ENCODE data around the gene USP31. TPM values are rescaled to one million over a fixed set of nuclear protein-coding genes. Genes with fewer than 3 reads are reported as not detected.

The USP31 gene
- total RNA-seq, 2 donors from 2014 or later, result 16.2 to 67.3 TPM

GRCh38 chr16:23026784-23027362 lies 122.4 kb downstream of the USP31 start:
- DNase-seq (ENCODE audit: low spot score), result no peak
- H3K4me3 ChIP-seq, result no peak overlapping the region
- H3K27ac ChIP-seq, result no peak overlapping the region
- no peaks in the 10 kb centered on the region for H3K9me3 ChIP-seq
- TF ChIP-seq CTCF (IDR thresholded peaks at IDR 0.05), result no peak
- no peak for TF ChIP-seq POLR2A (IDR thresholded peaks at IDR 0.05)
- TF ChIP-seq POLR2AphosphoS5 (IDR thresholded peaks at IDR 0.05), result no peak
- H3K4me1 ChIP-seq (replicated peaks), result no peaks in the 10 kb centered on the region
- H3K27me3 ChIP-seq (replicated peaks; ENCODE audit: insufficient read depth), result no peaks in the 10 kb centered on the region
- WGBS, result 15% methylated on average over 3 of the region's 3 CpGs
- H3K36me3 ChIP-seq, result no peaks in the 10 kb centered on the region
- intact Hi-C loops (cut with DNase I), result no loop called here

GRCh38 chr16:23025692-23026307 lies 123.5 kb downstream of the USP31 start:
- WGBS, result 57% methylated on average over 4 of the region's 4 CpGs
- Histone ChIP-seq H3K4me3 (no peak overlapping the region), H3K36me3 (no peaks in the 10 kb centered on the region), H3K27me3 (replicated peaks; ENCODE audit: insufficient read depth) (no peaks in the 10 kb centered on the region), H3K9me3 (no peaks in the 10 kb centered on the region), H3K27ac (no peak overlapping the region), H3K4me1 (replicated peaks) (no peaks in the 10 kb centered on the region)
- intact Hi-C loops (cut with DNase I), result no loop called here
- DNase-seq (ENCODE audit: low spot score), result no peak
- TF ChIP-seq CTCF (IDR thresholded peaks at IDR 0.05) (no peak), POLR2A (IDR thresholded peaks at IDR 0.05) (no peak), POLR2AphosphoS5 (IDR thresholded peaks at IDR 0.05) (no peak)

- no peak overlapping the region for H3K4me3 ChIP-seq
- H3K27ac ChIP-seq, result no peak overlapping the region
- no peaks in the 10 kb centered on the region for H3K36me3 ChIP-seq
- WGBS, result 70% methylated on average over 4 of the region's 4 CpGs
- intact Hi-C loops (cut with DNase I), result no loop called here
- TF ChIP-seq POLR2A (IDR thresholded peaks at IDR 0.05) (no peak), POLR2AphosphoS5 (IDR thresholded peaks at IDR 0.05) (no peak), CTCF (IDR thresholded peaks at IDR 0.05) (no peak)
- no peak for DNase-seq (ENCODE audit: low spot score)
- no peaks in the 10 kb centered on the region for H3K4me1 ChIP-seq (replicated peaks)
- H3K9me3 ChIP-seq, result no peaks in the 10 kb centered on the region
- H3K27me3 ChIP-seq (replicated peaks; ENCODE audit: insufficient read depth), result no peaks in the 10 kb centered on the region
Measured at GRCh38 chr16:23024044-23024443, 125.2 kb downstream of the USP31 start.

- Histone ChIP-seq H3K36me3 (no peaks in the 10 kb centered on the region), H3K4me3 (no peak overlapping the region), H3K4me1 (replicated peaks) (no peaks in the 10 kb centered on the region), H3K27ac (no peak overlapping the region), H3K27me3 (replicated peaks; ENCODE audit: insufficient read depth) (no peaks in the 10 kb centered on the region), H3K9me3 (no peaks in the 10 kb centered on the region)
- TF ChIP-seq POLR2A (IDR thresholded peaks at IDR 0.05) (no peak), POLR2AphosphoS5 (IDR thresholded peaks at IDR 0.05) (no peak), CTCF (IDR thresholded peaks at IDR 0.05) (no peak)
- 91% methylated on average over 3 of the region's 3 CpGs for WGBS
- intact Hi-C loops (cut with DNase I), result no loop called here
- no peak for DNase-seq (ENCODE audit: low spot score)
Measured at GRCh38 chr16:23020084-23020483, 129.2 kb downstream of the USP31 start.

GRCh38 chr16:23016368-23016767 lies 132.9 kb downstream of the USP31 start:
- DNase-seq (ENCODE audit: low spot score), result no peak

More at GRCh38 chr16:23016368-23016767, 132.9 kb downstream of the USP31 start:
- intact Hi-C loops (cut with DNase I), result no loop called here
- H3K27me3 ChIP-seq (replicated peaks; ENCODE audit: insufficient read depth), result no peaks in the 10 kb centered on the region
- no peaks in the 10 kb centered on the region for H3K36me3 ChIP-seq
- WGBS, result 60% methylated on average over 1 of the region's 1 CpG
- H3K27ac ChIP-seq, result no peak overlapping the region
- no peak for TF ChIP-seq POLR2A (IDR thresholded peaks at IDR 0.05)
- no peak for TF ChIP-seq POLR2AphosphoS5 (IDR thresholded peaks at IDR 0.05)
- no peak for TF ChIP-seq CTCF (IDR thresholded peaks at IDR 0.05)
- H3K4me1 ChIP-seq (replicated peaks), result no peaks in the 10 kb centered on the region
- no peak overlapping the region for H3K4me3 ChIP-seq
- H3K9me3 ChIP-seq, result no peaks in the 10 kb centered on the region

All from prostate gland (tissue), 2 donors.